HG03354 (cell line): Measurements from ENCODE around the gene SLK.

Source experiments
- ATAC-seq: cut with Tn5 transposase; IDR thresholded peaks from one replicate; pipeline ENCODE4 v1.9.1; 2021; ENCODE audit warnings: mild to moderate bottlenecking; ENCODE audit not compliant: unreplicated experiment, poor library complexity, severe bottlenecking

The SLK gene

GRCh38 chr10:103983367-103983911 lies 16.5 kb downstream of the SLK start:
- peak; percentile 88 for ATAC-seq

DNA sequence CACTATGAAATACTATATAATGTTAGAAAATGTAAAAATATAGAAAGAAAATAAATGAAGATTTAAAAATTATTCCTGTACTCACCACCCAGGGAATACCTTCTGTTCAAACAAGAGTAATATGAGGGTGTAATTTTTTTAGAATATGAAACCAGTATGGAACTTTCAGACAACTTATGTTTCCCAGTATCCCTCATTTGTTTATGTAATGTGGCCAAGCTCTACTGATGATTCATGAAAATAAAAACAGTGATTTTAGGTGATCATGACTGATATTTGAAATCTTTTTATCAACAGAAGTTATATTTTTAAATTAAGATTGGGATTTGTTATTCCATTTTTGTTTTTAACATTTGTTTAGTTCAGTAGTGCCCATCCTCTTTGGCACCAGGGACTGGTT lies 18.8 kb downstream of the SLK start:
- ATAC-seq, result no peak

DNA sequence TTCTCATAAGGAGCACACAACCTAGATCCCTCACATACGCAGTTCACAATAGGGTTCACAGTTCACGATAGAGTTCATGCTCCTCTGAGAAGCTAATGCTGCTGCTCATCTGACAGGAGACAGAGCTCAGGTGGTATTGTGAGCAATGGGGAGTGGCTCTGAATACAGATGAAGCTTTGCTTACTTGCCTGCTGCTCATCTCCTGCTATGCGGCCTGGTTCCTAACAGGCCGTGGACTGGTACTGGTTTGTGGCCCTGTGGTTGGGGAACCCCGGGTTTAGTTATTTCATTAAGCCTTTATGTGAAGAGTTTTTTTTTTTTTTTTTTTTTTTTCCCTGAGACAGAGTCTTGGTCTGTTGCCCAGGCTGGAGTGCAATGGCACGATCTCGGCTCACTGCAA lies 19.4 kb downstream of the SLK start:
- ATAC-seq, result no peak

- ATAC-seq, result no peak
Observed at GRCh38 chr10:103990121-103990520, 23.2 kb downstream of the SLK start.

DNA sequence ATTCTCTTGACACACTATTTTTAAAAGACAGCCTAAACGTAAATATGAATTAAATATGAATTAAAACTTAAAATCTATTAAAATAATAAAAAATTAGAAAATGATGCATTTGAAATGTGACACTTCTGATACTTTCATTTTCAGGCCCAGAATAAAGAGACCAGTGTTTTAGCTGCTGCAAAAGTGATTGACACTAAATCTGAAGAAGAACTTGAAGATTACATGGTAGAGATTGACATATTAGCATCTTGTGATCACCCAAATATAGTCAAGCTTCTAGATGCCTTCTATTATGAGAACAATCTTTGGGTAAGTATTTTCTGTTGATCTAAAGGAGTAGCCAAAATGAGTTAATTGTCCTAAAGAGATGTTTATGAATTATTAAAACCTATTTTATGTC lies 23.6 kb downstream of the SLK start:
- no peak for ATAC-seq

DNA sequence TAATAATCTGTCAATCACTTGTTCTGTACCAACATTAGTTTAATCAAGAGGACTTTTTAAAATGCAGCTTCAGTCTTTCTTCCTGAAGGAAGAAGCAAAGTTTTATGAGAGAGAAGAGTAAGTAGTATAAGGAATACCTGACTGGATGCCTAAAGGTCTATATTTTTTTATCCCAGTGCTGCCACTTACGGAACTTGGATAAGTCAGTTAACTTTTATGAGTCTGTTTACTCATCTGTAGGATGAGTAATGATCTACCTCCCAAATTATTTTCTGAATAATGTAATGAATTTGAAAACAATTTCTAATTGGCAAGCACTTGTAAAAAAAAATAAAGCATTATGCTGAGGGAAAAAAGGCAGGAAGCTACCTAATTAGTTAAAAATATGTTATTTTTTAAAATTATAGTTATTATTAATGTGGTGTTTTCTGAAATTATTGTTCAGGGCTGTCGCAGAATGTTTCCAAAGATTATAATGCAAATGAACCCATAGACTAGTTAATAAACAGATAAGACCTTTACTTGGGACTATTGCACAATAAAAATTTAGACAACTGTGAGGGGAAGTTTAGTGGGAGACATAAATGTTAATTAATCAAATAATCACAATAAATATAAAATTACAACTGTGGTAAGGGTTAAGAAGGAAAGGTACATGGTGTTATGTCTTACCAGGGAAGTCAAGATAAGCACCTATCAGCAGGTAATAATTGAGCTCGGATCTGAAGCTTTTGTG lies 24.6 kb downstream of the SLK start:
- no peak for ATAC-seq

DNA sequence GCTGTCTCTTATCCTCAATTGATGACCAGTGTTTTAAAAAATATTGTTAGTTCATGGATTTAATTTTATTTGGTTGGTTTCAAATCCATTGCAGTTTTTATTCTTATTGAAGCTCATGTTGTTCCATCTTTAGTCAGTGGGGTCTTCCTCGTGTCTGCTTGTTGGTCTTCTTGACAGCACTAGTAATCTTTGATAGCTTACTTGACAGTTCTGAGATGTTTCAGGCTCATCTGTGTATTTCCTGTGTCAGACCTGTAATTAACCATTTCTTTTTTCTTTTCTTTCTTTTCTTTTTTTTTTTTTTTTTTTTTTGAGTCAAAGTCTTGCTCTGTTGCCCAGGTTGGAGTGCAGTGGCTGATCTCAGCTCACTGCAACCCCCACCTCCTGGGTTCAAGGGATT lies 28.2 kb downstream of the SLK start:
- no peak for ATAC-seq

DNA sequence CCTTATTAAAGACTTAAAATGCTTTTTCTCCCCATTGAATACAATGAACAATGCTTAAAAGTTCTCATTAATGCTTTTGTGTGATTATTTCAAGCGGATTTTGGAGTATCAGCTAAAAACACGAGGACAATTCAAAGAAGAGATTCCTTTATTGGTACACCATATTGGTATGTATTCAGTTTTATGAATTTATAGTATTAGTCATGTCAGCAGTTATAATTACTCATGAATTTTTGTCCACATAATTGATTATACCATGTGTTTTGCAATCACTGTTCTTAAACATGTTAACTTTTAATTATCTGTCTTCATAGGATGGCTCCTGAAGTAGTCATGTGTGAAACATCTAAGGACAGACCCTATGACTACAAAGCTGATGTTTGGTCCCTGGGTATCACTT lies 31.9 kb downstream of the SLK start:
- no peak for ATAC-seq

GRCh38 chr10:104002911-104003310 lies 36.0 kb downstream of the SLK start:
- no peak for ATAC-seq

DNA sequence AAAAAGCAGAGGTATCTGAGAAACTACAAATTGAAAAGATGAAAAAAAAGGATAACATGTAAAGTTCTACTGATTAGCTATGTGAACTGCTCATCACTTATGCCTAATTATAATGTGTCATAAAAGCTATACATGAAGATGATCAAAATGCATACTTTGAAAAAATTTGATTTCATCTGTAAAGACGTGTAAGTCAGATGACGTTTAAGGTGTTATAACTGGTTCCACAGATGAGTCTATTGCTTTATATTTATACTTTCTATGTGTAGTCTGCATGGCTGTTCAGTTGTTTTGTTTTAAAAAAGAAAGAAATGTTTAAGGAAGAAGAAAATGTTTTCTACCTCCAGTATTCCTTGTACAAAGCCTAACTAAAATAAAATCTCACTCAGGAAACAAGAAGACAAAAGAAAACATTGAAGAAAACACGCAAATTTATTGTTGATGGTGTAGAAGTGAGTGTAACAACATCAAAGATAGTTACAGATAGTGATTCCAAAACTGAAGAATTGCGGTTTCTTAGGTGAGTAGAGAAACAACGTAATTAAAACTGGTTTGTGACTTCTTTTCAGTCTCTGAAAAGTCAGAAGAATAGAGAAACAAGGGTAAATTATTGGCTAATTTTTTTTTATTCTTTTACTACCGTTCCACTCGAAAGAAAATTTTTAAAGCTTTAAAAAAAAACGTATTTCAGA lies 38.4 kb downstream of the SLK start:
- ATAC-seq, result no peak

DNA sequence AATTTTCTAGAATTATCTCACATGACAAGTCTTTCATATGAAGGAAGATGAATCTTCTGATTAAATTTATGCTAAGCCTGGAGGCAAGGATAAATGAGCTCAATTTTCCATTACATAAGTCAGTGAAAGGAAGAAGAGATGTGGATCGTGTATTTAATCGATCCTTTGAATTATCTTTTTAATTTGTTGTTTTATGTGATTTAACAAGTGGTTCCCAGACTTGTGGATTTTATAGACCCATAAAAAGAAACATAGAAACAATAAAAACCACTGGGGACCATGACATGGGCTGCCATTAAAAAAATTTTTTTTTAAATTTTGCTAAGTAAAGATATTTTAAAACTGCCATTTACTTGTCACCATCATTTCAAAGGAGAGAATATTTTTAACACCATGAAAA lies 45.0 kb downstream of the SLK start:
- no peak for ATAC-seq

GRCh38 chr10:104013489-104013888 lies 46.5 kb downstream of the SLK start:
- ATAC-seq, result no peak

GRCh38 chr10:104014176-104014575 lies 47.2 kb downstream of the SLK start:
- no peak for ATAC-seq

GRCh38 chr10:104016661-104017060 lies 49.7 kb downstream of the SLK start:
- no peak for ATAC-seq

DNA sequence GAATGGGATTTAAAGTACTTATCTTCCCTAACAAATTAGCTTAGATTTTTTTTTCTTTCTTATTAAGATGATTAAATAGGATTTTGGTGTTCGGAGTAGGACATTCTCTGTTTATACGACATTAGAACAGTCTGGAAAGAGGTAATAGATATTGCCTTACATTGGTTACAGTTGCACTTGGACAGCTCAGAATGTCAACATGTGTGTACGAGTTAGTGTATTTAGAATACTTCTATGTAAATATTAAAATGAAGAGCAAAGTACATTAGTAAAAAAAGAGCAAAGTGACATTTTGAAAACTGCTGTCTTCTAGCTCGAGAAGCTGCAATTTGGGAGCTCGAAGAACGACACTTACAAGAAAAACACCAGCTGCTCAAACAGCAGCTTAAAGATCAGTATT lies 51.5 kb downstream of the SLK start:
- no peak for ATAC-seq

GRCh38 chr10:104020020-104020419 lies 53.1 kb downstream of the SLK start:
- no peak for ATAC-seq

- ATAC-seq, result no peak
Observed at GRCh38 chr10:104021246-104021645, 54.3 kb downstream of the SLK start.

- no peak for ATAC-seq
Observed at GRCh38 chr10:104022026-104022425, 55.1 kb downstream of the SLK start.

DNA sequence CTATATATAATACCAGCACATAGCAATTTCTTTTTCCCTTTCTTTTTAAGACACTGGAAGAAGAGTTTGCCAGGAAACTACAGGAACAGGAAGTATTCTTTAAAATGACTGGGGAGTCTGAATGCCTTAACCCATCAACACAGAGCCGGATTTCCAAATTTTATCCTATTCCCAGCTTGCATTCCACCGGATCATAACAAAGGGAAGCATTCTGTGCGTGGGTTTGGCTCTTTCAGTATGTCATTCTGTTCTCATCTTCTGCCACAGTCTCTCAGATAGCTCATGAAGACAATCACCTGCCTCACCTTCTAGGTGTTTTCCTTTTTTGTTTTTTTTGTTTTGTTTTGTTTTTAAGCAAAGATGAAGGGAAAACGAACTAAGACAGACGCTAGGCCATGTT lies 58.6 kb downstream of the SLK start:
- no peak for ATAC-seq

DNA sequence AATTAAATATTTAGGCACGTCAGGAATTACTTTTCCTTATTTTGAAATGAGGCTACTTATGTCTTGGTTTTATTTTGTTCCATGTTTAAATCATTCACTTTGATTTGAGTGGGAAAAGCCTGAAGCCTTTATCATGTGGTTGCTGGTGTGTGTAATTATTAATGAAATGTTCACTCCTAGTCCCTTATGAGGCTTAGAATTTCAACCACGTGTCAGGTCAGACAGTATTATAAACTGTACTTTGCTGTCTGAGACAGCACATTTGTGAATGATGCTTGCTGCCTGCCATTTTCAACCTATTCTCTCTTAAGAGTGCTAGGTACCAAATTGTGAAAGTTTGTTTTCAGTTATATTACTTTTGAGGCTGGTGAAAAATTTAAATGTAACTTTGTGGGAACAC lies 59.8 kb downstream of the SLK start:
- no peak for ATAC-seq

GRCh38 chr10:104028146-104028545 lies 61.2 kb downstream of the SLK start:
- ATAC-seq, result no peak
